HG03066 (cell line): ENCODE measurements around the gene LAMC1.

Source experiments
- ATAC-seq: cut with Tn5 transposase; IDR thresholded peaks from one replicate; pipeline ENCODE4 v1.9.1; 2021; ENCODE audit warnings: low read depth; ENCODE audit not compliant: unreplicated experiment

The LAMC1 gene

GRCh38 chr1:183023146-183023600, at the start of gene LAMC1:
Gene LAMC1 (plus strand): TSS chr1:183023420. CDS start chr1:183023717, 297 bp downstream.
- peak; percentile 18 for ATAC-seq

- ATAC-seq: no peak
Observed at GRCh38 chr1:182974506-182975191, 48.6 kb upstream of the LAMC1 start.

GRCh38 chr1:182977480-182977879, 45.7 kb upstream of the LAMC1 start:
- no peak for ATAC-seq

GRCh38 chr1:182978151-182978853, 44.9 kb upstream of the LAMC1 start:
- no peak for ATAC-seq

GRCh38 chr1:182984138-182984537, 39.1 kb upstream of the LAMC1 start:
- no peak for ATAC-seq

DNA sequence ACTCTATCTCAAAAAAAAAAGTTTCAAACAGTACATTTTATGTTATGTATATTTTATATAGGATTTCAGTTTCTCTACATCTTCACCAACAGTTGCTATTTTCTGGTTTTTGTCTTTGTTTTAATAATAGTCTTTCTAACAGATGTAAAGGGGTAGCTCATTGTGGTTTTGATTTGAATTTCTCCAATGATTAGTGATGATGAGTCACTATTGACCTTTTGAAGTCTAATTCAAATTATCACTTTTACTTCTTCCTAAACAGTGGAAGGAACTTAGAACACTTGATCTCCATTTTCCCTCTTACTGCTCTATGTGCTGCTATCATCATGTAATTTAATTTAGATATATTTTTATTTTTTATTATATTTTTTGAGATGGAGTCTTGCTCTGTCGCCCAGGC, 38.6 kb upstream of the LAMC1 start:
- ATAC-seq: no peak

DNA sequence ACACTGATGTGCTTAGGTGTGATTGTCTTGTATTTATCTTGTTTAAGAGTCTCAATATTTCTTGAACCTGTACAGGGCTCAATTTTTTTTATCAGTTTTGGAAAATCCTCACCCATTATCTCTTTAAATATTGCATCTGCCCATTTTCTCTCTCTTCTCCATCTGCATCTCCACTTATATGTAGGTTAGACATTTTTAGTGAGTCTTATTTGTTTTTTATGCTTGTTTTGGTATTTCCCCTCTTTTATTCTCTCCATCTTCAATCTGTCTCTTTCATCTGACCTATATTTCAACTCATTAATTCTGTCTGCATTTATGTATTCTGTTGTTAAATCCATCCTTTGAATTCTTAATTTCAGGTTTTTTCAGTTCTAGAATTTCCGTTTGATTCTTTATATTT, 37.3 kb upstream of the LAMC1 start:
- no peak for ATAC-seq

- ATAC-seq: no peak
Observed at GRCh38 chr1:182990413-182991144, 32.6 kb upstream of the LAMC1 start.

GRCh38 chr1:182993746-182994145, 29.5 kb upstream of the LAMC1 start:
- ATAC-seq: no peak

- no peak for ATAC-seq
Observed at GRCh38 chr1:182995894-182996293, 27.3 kb upstream of the LAMC1 start.

DNA sequence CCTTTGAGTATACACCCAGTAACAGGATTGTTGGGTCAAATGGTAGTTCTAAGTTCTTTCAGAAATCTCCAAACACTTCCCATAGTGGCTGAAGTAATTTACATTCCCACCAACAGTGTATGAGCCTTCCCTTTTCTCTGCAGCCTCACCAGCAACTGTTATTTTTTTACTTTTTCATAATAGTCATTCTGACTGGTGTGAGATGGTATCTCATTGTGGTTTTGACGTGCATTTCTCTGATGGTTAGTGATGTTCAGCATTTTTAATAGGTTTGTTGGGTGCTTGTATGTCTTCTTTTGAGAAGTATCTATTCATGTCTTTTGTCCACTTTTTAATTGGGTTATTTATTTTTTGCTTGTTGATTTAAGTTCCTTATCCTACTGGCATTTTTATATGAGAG, 26.4 kb upstream of the LAMC1 start:
- no peak for ATAC-seq

DNA sequence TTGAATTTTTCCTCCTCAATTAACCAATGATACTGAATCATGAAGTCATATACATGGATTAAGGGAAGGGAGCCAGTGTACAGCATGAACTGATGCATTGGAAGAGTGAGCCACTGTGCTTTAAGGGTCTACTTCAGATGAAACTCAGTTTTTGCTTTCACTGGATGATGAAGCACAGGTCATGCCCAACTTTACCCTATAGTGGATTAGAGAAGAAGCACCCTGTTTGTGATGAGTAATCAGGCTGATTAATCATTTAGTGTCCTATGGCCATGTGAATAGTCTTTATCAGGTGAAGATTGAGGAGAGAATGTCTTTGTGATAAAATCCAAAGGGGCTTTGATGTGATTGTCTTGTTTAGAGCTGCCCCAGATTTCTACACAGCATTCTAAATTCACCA, 24.7 kb upstream of the LAMC1 start:
- no peak for ATAC-seq

DNA sequence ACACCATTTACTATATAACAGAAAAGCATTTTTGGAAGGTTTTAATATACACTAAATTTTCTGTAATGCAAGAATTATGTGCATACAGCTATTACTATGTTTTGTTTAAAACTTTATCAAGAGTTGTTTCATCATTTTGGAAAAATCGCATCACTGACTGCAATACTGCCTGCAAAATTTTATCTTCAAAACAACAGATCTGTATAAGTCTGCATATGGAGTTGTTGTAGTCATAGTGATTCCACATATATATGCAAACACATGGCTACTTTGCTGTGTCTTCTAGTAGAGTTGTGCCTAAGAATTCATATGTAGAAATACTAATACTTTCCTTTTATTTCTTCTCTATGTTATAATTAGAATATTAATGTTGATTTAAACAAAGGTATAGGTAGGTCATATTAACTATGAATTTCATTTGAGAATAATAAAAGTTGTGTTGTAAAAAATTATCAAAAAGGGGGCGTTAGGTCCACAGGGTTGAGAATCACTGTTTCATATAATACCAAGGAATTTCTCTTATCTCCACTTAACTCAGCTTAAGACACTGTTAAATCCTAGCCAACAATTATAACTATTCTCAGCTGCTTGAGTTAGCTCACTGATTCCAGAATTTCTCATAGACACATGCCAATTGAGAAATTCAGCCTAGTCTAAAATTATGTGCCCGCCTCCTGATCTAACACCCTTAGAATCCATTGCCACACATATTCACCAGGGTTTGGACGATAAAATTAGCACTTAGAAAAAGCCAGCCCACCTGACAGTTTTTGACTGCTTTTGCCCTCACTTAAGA, 22.9 kb upstream of the LAMC1 start:
- no peak for ATAC-seq

- ATAC-seq: no peak
Observed at GRCh38 chr1:183002267-183002666, 21.0 kb upstream of the LAMC1 start.

GRCh38 chr1:183002797-183003196, 20.4 kb upstream of the LAMC1 start:
- no peak for ATAC-seq

- no peak for ATAC-seq
Observed at GRCh38 chr1:183003203-183003602, 20.0 kb upstream of the LAMC1 start.

- ATAC-seq: no peak
Observed at GRCh38 chr1:183004141-183004540, 19.1 kb upstream of the LAMC1 start.

GRCh38 chr1:183011859-183012258, 11.4 kb upstream of the LAMC1 start:
- no peak for ATAC-seq

DNA sequence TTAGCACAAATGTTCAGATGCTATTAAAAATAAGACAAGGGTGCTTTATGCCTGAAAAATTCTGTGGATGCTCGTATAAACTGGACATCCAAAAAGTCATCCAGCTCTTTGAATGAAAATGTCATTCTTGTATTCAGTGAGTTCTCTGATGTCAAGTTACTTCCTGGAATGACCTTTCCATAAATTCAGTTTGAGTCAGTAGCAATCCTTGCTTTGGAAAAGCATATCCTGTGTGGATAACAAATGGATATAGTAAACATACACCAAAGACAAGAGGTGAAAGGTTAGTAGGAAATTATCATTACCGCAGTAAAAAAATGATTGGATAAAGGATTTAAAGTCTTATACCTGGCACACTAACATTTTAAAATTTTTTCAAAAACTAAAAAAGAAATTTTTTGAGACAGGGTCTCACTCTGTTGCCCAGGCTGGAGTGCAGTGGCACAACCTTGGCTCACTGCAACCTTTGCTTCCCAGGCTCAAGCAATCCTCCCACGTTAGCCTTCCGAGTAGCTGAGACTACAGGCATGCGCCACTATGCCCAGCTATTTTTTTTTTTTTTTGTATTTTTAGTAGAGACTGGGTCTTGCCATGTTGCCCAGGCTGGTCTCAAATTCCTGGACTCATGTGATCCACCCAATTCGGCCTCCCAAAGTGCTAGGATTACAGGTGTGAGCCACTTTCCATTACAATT, 10.8 kb upstream of the LAMC1 start:
- no peak for ATAC-seq

GRCh38 chr1:183019139-183019740, 4.0 kb upstream of the LAMC1 start:
- ATAC-seq: no peak
